LNCAP (cell line): ENCODE data around the gene GMDS.

Experiments
- TF ChIP-seq, protein P1 (sequence below): fragments of 450-650 bp; IDR thresholded peaks from 2 replicates; pipeline ENCODE4 v1.5.1; 2017; ENCODE audit warnings: mild to moderate bottlenecking

The GMDS gene

GRCh38 chr6:1686117-1687098 is 559.0 kb downstream of the GMDS start:
- TF ChIP-seq, protein P1, sequence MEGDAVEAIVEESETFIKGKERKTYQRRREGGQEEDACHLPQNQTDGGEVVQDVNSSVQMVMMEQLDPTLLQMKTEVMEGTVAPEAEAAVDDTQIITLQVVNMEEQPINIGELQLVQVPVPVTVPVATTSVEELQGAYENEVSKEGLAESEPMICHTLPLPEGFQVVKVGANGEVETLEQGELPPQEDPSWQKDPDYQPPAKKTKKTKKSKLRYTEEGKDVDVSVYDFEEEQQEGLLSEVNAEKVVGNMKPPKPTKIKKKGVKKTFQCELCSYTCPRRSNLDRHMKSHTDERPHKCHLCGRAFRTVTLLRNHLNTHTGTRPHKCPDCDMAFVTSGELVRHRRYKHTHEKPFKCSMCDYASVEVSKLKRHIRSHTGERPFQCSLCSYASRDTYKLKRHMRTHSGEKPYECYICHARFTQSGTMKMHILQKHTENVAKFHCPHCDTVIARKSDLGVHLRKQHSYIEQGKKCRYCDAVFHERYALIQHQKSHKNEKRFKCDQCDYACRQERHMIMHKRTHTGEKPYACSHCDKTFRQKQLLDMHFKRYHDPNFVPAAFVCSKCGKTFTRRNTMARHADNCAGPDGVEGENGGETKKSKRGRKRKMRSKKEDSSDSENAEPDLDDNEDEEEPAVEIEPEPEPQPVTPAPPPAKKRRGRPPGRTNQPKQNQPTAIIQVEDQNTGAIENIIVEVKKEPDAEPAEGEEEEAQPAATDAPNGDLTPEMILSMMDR, result peak; percentile 49

DNA sequence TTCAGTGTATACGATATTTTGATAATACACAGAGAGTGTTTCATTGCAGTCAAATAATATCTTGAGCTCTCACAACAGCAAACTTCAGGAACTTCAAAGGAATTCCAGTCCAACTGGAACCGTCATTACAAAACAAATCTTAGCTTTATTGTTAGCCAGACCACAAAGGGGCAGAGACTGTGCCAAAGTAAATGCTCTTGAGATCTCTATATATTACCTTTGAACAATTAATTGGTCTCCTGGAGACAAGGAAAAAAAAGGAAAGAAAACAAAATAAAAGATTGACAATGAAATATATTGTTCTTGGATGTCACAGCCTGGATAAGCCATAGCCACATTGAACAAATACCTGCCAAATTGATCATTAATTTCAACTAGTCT is 565.7 kb downstream of the GMDS start:
- TF ChIP-seq, protein P1, result no peak

- TF ChIP-seq, protein P1, result no peak
Measured at GRCh38 chr6:1679031-1679687, 566.2 kb downstream of the GMDS start.

DNA sequence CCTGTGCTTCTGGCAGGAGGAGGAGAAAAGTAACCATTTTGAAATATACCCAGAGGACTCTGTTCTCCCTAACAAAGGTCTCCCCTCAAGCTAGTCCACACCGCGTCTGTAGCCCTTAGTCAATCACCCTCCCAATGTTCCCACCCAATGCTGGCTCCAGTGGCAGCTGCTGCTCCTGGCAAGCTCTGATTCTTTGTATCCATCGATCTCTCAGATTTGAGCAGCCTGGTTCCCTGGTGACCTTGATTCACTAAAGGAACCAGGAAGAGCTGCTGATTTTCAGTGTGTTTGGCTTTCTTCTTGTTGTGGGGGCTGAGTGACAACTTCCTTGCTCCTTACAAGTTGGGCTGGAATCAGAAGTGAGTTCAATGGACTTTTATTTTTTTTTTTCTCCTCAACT is 567.2 kb downstream of the GMDS start:
- TF ChIP-seq, protein P1, result no peak

- TF ChIP-seq, protein P1, result no peak
Measured at GRCh38 chr6:1672379-1672778, 573.0 kb downstream of the GMDS start.

DNA sequence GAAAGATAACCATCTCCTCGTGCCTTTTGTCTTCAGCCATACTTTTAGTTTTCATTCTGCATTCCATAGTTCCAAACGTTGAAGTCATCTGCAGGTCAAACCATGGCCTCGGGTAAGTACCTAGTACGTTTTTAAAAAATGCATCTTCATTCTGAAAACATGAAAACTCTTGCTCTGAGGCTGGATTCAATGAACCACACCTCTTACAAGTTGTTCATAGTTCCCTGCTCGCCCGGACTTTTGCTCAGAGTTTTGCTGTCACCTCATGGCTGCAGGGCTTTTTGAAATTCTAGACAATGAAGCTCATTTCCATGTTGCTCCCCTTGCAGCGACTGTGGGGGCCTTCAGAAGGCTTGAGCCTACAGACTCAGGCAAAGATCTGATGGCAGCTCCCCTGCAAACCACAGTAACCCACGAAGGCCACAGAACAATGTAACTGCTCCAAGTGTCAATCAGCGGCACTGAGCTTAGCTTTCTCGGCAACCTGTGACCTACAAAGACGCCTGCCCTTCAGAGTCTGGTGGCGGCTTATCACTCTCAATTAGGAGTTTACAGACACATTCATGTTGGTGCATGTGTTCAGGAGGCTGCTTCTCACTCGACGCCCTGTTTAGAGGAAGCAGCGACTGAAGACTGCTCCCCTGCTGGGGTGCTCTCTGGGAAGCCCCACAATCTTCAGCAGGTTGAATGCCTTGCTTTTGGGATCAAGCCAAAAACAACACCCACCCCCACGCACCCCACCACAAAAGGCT is 574.5 kb downstream of the GMDS start:
- TF ChIP-seq, protein P1, result no peak

DNA sequence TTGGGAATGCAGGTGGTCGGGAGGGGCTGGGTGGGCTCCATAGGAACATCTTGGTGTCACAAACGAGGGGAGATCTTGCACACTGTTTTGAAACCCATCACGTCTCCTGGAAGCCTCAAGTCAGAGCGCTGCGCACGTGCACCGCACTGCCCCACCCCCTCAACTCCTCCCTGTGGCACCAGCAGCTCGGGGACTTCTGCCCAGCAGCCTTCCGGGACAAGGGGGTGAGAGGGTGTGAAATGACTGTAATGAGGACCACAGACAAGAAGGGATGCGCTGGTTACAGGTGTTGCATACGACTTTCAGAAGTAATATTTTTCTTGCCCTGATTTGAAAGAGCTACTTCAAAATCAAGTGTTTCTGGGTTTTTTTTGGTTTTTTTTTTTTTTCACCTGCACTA is 575.4 kb downstream of the GMDS start:
- TF ChIP-seq, protein P1, result no peak
